ENCODE results near the gene SCYGR1. TPM values are rescaled to one million over a fixed set of nuclear protein-coding genes. Genes with fewer than 3 reads are reported as not detected.

SCYGR1 gene
- total RNA-seq, 1 donor from 2014 or later: not detected

DNA sequence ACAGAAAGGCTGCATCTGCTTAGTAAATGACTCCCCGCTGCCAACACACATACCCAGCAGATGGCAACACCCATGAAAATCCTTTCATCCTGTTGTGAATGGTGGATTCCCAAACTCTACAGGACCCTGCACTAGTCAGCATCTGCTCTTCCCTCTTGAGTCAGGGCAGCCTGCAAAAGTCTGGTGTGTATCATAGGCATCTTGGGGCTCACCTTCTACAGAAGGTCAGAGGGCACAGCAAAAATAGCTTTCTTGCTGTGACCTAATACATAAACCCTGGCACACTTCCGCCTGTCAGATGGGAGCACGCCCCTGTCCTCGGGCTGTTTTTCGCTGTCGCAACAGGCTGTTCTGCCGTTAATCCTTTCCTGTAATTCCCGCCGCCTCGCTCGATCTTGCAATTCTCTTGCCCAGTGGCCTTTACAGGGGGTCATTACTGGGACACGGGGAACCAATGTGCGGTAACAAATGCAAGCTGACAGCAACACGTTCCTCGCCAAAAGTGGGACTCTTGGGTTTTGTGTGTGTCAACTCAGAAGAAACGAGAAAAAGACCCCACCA lies 19.9 kb upstream of the SCYGR1 start:
- intact Hi-C loops (cut with DNase I): no loop called here
- Histone ChIP-seq H3K9me3 (no peaks in the 10 kb centered on the region), H3K4me3 (no peak overlapping the region), H3K36me3 (no peaks in the 10 kb centered on the region), H3K27me3 (no peaks in the 10 kb centered on the region), H3K4me1 (peaks cover 12% of the 10 kb centered on the region), H3K27ac (peak overlapping the region; percentile 65)
- TF ChIP-seq, protein P1, sequence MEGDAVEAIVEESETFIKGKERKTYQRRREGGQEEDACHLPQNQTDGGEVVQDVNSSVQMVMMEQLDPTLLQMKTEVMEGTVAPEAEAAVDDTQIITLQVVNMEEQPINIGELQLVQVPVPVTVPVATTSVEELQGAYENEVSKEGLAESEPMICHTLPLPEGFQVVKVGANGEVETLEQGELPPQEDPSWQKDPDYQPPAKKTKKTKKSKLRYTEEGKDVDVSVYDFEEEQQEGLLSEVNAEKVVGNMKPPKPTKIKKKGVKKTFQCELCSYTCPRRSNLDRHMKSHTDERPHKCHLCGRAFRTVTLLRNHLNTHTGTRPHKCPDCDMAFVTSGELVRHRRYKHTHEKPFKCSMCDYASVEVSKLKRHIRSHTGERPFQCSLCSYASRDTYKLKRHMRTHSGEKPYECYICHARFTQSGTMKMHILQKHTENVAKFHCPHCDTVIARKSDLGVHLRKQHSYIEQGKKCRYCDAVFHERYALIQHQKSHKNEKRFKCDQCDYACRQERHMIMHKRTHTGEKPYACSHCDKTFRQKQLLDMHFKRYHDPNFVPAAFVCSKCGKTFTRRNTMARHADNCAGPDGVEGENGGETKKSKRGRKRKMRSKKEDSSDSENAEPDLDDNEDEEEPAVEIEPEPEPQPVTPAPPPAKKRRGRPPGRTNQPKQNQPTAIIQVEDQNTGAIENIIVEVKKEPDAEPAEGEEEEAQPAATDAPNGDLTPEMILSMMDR (IDR thresholded peaks at IDR 0.05): no peak
- ATAC-seq: peak; percentile 84
- DNase-seq: peak; percentile 86

DNA sequence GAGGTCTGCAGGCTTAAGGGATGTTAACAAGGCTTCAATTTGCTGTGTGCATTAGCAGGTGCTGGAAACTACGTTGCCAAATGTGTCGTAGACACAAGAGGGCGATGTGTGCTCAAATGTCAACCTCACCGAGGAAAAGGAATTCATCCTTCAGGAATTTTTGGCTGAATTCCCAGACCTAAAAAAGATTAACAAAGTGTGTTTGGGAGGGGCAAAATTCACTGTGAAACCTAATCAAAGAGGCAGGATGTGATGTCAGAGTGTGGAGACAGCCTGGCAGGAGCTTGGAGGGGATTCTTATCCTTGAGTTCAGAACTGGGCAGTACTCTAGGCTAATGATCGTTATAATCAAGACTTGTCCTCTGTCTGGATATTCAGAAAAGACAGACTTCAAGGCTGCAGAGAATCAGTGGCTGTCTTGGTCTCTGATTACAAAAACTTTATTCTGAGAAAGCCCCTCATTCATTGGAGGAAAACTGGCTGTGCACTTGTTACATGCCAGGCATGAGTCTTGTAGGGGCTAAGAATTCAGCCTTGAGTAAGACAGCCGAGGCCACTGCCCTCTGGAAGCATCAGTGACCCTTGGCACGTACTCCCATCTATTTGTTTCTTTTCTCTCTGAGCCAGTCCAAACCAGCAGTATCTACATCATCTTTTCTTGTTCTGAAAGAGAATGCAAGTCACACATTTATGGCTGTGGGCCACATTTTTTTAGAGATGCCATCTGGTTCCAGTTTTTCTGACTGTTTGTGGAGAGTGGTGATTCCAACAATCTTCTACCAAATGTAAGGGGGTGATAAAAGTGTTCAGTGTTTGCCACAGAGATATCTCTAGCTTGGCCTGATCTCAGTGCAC lies 18.7 kb upstream of the SCYGR1 start:
- TF ChIP-seq, protein P1 (IDR thresholded peaks at IDR 0.05): peak; percentile 70
- DNase-seq (no peak), ATAC-seq (peak; percentile 80)
- Histone ChIP-seq H3K36me3 (no peaks in the 10 kb centered on the region), H3K4me3 (no peak overlapping the region), H3K27ac (peak overlapping the region; percentile 65), H3K9me3 (no peaks in the 10 kb centered on the region), H3K4me1 (peaks cover 12% of the 10 kb centered on the region), H3K27me3 (no peaks in the 10 kb centered on the region)
- intact Hi-C loops (cut with DNase I): no loop called here

DNA sequence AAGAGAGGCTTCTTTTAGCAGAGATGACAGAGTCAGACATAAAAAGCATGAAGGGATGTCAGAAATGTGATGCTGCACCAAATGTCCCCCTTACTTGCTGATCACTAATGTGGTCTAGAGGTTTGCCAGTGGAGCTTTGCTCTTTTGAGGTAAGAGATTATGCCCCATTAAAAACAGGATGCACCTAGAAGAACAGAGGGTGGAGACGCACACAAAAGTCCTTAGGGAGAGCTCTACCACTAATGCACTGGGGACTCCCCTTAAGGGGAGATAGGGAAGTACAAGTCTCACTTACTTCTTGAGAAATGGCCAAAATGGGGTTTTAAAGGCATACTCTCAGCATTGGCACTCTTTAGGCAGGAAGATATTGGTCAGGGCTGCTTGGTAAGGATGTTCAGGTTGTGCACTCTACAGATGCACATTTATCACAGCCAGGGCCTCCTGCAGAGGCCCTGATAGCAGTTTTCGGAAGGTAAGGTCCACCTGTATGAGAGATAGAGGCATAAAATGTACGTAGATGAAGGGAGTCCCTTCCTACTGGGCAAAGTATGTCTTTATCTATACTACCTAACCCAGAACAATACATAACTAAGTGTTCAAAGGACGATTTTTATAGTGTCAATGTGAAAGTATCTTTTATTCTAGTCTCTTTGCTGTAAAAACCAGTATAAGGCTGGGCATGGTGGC lies 17.0 kb upstream of the SCYGR1 start:
- DNase-seq (no peak), ATAC-seq (peak; percentile 14)
- TF ChIP-seq, protein P1 (IDR thresholded peaks at IDR 0.05): no peak
- Histone ChIP-seq H3K36me3 (no peaks in the 10 kb centered on the region), H3K27ac (no peak overlapping the region), H3K9me3 (no peaks in the 10 kb centered on the region), H3K4me3 (no peak overlapping the region), H3K27me3 (no peaks in the 10 kb centered on the region), H3K4me1 (peaks cover 12% of the 10 kb centered on the region)
- intact Hi-C loops (cut with DNase I): no loop called here

DNA sequence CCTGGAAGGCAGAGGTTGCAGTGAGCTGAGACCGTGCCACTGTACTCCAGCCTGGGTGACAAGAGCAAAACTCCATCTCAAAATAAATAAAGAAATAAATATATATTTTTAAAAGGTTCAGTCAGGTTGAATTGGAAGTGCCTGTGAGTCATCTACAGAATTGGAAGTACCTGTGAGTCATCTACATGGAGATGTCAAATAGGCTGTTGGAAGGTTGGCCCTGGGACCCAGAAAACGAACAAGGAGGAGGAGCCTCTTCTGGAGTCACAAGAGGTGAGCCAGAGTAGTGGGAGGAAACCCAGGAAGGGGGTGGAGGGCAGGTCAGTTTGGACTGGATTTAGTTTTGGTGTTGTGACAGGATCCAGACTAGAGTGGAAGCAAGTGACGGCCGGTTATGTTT lies 15.2 kb upstream of the SCYGR1 start:
- Histone ChIP-seq H3K4me3 (no peak overlapping the region), H3K27ac (no peak overlapping the region), H3K9me3 (no peaks in the 10 kb centered on the region), H3K36me3 (no peaks in the 10 kb centered on the region), H3K4me1 (peaks cover 12% of the 10 kb centered on the region), H3K27me3 (no peaks in the 10 kb centered on the region)
- DNase-seq: no peak
- ATAC-seq: no peak
- TF ChIP-seq, protein P1 (IDR thresholded peaks at IDR 0.05): no peak
- intact Hi-C loops (cut with DNase I): no loop called here

DNA sequence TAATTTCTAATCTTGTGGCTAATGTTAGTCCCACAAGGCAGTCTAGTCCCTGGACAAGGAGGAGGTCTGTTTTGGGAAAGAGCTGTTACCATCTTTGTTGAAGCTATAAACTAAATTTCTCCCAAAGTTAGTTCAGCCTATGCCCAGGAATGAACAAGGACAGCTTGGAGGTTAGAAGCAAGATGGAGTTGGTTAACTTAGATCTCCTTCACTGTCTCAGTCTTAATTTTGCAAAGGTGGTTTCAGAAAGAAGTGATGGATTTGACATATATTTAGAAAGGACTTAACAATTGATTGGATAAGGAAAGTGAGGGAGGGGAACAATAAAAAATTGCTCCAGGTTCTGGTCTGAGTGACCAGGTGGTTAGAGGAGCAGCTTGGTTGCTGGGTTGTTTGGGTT lies 14.6 kb upstream of the SCYGR1 start:
- Histone ChIP-seq H3K4me3 (no peak overlapping the region), H3K9me3 (no peaks in the 10 kb centered on the region), H3K27me3 (no peaks in the 10 kb centered on the region), H3K36me3 (no peaks in the 10 kb centered on the region), H3K4me1 (peaks cover 11% of the 10 kb centered on the region), H3K27ac (no peak overlapping the region)
- TF ChIP-seq, protein P1 (IDR thresholded peaks at IDR 0.05): no peak
- ATAC-seq (no peak), DNase-seq (no peak)
- intact Hi-C loops (cut with DNase I): no loop called here
